Activated T-cell treated with anti-CD3 and anti-CD28 coated beads, Interleukin-2, amount 50 U/mL, for 4 hours (primary cell): ENCODE measurements around the gene NPFFR2. TPM values are rescaled to one million over a fixed set of nuclear protein-coding genes. Genes with fewer than 3 reads are reported as not detected.

Experiments
- ATAC-seq, 2 donors: fragments of 200-7000 bp; cut with Tn5 transposase; one replicate each; pipeline ENCODE4 v1.10.0; 2021
- DNase-seq: peaks from one replicate; pipeline ENCODE4 v3.0.0-alpha.2; 2020
- H3K27me3 Mint-ChIP-seq: one replicate; pipeline ENCODE4 v1.8.0; 2021; ENCODE audit warnings: low read depth, mixed read lengths
- H3K36me3 Mint-ChIP-seq: one replicate; pipeline ENCODE4 v1.8.0; 2022; ENCODE audit warnings: mixed read lengths; ENCODE audit not compliant: insufficient read depth
- H3K4me1 Mint-ChIP-seq: one replicate; pipeline ENCODE4 v1.8.0; 2021; ENCODE audit warnings: low read depth, mixed read lengths
- H3K4me3 Mint-ChIP-seq: one replicate; pipeline ENCODE4 v1.8.0; 2021; ENCODE audit warnings: mild to moderate bottlenecking, moderate library complexity, mixed read lengths
- H3K9me3 Mint-ChIP-seq: one replicate; pipeline ENCODE4 v1.8.0; 2021; ENCODE audit warnings: mixed read lengths
- total RNA-seq, 3 donors: library from RNA; stranded (reverse); gene quantifications; one replicate each; pipeline ENCODE4 v1.2.1, GENCODE V29; 2021

The NPFFR2 gene
- not detected for total RNA-seq

- no peak for DNase-seq
- no peaks in the 10 kb centered on the region for H3K36me3 Mint-ChIP-seq
- H3K27me3 Mint-ChIP-seq = peaks cover 4% of the 10 kb centered on the region
- H3K4me3 Mint-ChIP-seq = no peak within 1 kb of the TSS
- no peak for ATAC-seq
- H3K9me3 Mint-ChIP-seq = no peaks in the 10 kb centered on the region
- H3K4me1 Mint-ChIP-seq = no peaks in the 10 kb centered on the region
These were observed at the start of gene NPFFR2 for GRCh38 chr4:72031868-72032608. TSS of gene NPFFR2 (plus strand) at chr4:72032000. CDS start at chr4:72128592, 96,592 bp downstream.

- H3K4me3 Mint-ChIP-seq = no peak overlapping the region
- ATAC-seq (no peak), DNase-seq (no peak)
- peaks cover 17% of the 10 kb centered on the region for H3K9me3 Mint-ChIP-seq
- no peaks in the 10 kb centered on the region for H3K4me1 Mint-ChIP-seq
- H3K27me3 Mint-ChIP-seq = no peaks in the 10 kb centered on the region
- H3K36me3 Mint-ChIP-seq = no peaks in the 10 kb centered on the region
These were observed 39.1 kb upstream of the NPFFR2 start for GRCh38 chr4:71992571-71993312.

GRCh38 chr4:71994559-71994958 is 37.2 kb upstream of the NPFFR2 start:
- Mint-ChIP-seq H3K4me3 (no peak overlapping the region), H3K36me3 (no peaks in the 10 kb centered on the region), H3K9me3 (peaks cover 17% of the 10 kb centered on the region), H3K4me1 (no peaks in the 10 kb centered on the region), H3K27me3 (no peaks in the 10 kb centered on the region)
- ATAC-seq = no peak
- DNase-seq = no peak

- ATAC-seq (no peak), DNase-seq (no peak)
- Mint-ChIP-seq H3K4me3 (no peak overlapping the region), H3K4me1 (no peaks in the 10 kb centered on the region), H3K27me3 (no peaks in the 10 kb centered on the region), H3K36me3 (no peaks in the 10 kb centered on the region), H3K9me3 (peaks cover 14% of the 10 kb centered on the region)
These were observed 36.5 kb upstream of the NPFFR2 start for GRCh38 chr4:71995297-71995696.

- no peaks in the 10 kb centered on the region for H3K27me3 Mint-ChIP-seq
- H3K4me3 Mint-ChIP-seq = no peak overlapping the region
- ATAC-seq (no peak), DNase-seq (no peak)
- no peaks in the 10 kb centered on the region for H3K9me3 Mint-ChIP-seq
- H3K36me3 Mint-ChIP-seq = no peaks in the 10 kb centered on the region
- H3K4me1 Mint-ChIP-seq = no peaks in the 10 kb centered on the region
These were observed 25.2 kb upstream of the NPFFR2 start for GRCh38 chr4:72006586-72006985.

- H3K36me3 Mint-ChIP-seq = no peaks in the 10 kb centered on the region
These were observed 19.9 kb upstream of the NPFFR2 start for GRCh38 chr4:72011906-72012305.

GRCh38 chr4:72016011-72016410 is 15.8 kb upstream of the NPFFR2 start:
- no peak for ATAC-seq
- H3K4me3 Mint-ChIP-seq = no peak overlapping the region
- DNase-seq = no peak
- H3K4me1 Mint-ChIP-seq = no peaks in the 10 kb centered on the region
- H3K36me3 Mint-ChIP-seq = no peaks in the 10 kb centered on the region
- no peaks in the 10 kb centered on the region for H3K9me3 Mint-ChIP-seq
- H3K27me3 Mint-ChIP-seq = no peaks in the 10 kb centered on the region

More at GRCh38 chr4:72011906-72012305, 19.9 kb upstream of the NPFFR2 start:
- no peaks in the 10 kb centered on the region for H3K4me1 Mint-ChIP-seq
- no peak for ATAC-seq
- no peak for DNase-seq
- no peaks in the 10 kb centered on the region for H3K9me3 Mint-ChIP-seq
- H3K4me3 Mint-ChIP-seq = no peak overlapping the region
- H3K27me3 Mint-ChIP-seq = no peaks in the 10 kb centered on the region

- H3K4me3 Mint-ChIP-seq = no peak overlapping the region
- H3K4me1 Mint-ChIP-seq = no peaks in the 10 kb centered on the region
- DNase-seq (no peak), ATAC-seq (no peak)
- peaks cover 6% of the 10 kb centered on the region for H3K9me3 Mint-ChIP-seq
- H3K27me3 Mint-ChIP-seq = no peaks in the 10 kb centered on the region
- H3K36me3 Mint-ChIP-seq = no peaks in the 10 kb centered on the region
These were observed 12.1 kb upstream of the NPFFR2 start for GRCh38 chr4:72019688-72020087.

GRCh38 chr4:72022553-72022952 is 9.2 kb upstream of the NPFFR2 start:
- H3K9me3 Mint-ChIP-seq = peaks cover 6% of the 10 kb centered on the region
- DNase-seq = no peak
- no peaks in the 10 kb centered on the region for H3K4me1 Mint-ChIP-seq
- no peak overlapping the region for H3K4me3 Mint-ChIP-seq
- no peaks in the 10 kb centered on the region for H3K27me3 Mint-ChIP-seq
- ATAC-seq = no peak
- H3K36me3 Mint-ChIP-seq = no peaks in the 10 kb centered on the region

- no peaks in the 10 kb centered on the region for H3K9me3 Mint-ChIP-seq
- no peaks in the 10 kb centered on the region for H3K4me1 Mint-ChIP-seq
- H3K27me3 Mint-ChIP-seq = no peaks in the 10 kb centered on the region
- no peak for ATAC-seq
- H3K4me3 Mint-ChIP-seq = no peak overlapping the region
- DNase-seq = no peak
- no peaks in the 10 kb centered on the region for H3K36me3 Mint-ChIP-seq
These were observed 23.8 kb downstream of the NPFFR2 start for GRCh38 chr4:72055566-72055965.

GRCh38 chr4:72063726-72064125 is 31.9 kb downstream of the NPFFR2 start:
- no peaks in the 10 kb centered on the region for H3K4me1 Mint-ChIP-seq
- H3K36me3 Mint-ChIP-seq = no peaks in the 10 kb centered on the region
- DNase-seq (no peak), ATAC-seq (no peak)
- no peaks in the 10 kb centered on the region for H3K27me3 Mint-ChIP-seq
- H3K9me3 Mint-ChIP-seq = no peaks in the 10 kb centered on the region
- H3K4me3 Mint-ChIP-seq = no peak overlapping the region

GRCh38 chr4:72067051-72067450 is 35.3 kb downstream of the NPFFR2 start:
- no peaks in the 10 kb centered on the region for H3K4me1 Mint-ChIP-seq
- H3K27me3 Mint-ChIP-seq = no peaks in the 10 kb centered on the region
- H3K4me3 Mint-ChIP-seq = no peak overlapping the region
- DNase-seq = no peak
- no peaks in the 10 kb centered on the region for H3K9me3 Mint-ChIP-seq
- H3K36me3 Mint-ChIP-seq = no peaks in the 10 kb centered on the region
- ATAC-seq = no peak

- DNase-seq (no peak), ATAC-seq (no peak)
- Mint-ChIP-seq H3K36me3 (no peaks in the 10 kb centered on the region), H3K27me3 (no peaks in the 10 kb centered on the region), H3K4me1 (no peaks in the 10 kb centered on the region), H3K9me3 (peaks cover 8% of the 10 kb centered on the region), H3K4me3 (no peak overlapping the region)
These were observed 42.0 kb downstream of the NPFFR2 start for GRCh38 chr4:72073816-72074215.

- DNase-seq (no peak), ATAC-seq (no peak)
- Mint-ChIP-seq H3K27me3 (no peaks in the 10 kb centered on the region), H3K36me3 (no peaks in the 10 kb centered on the region), H3K4me3 (no peak overlapping the region), H3K9me3 (peaks cover 8% of the 10 kb centered on the region), H3K4me1 (no peaks in the 10 kb centered on the region)
These were observed 44.8 kb downstream of the NPFFR2 start for GRCh38 chr4:72076562-72076961.

GRCh38 chr4:72077346-72077745 is 45.5 kb downstream of the NPFFR2 start:
- H3K27me3 Mint-ChIP-seq = no peaks in the 10 kb centered on the region
- ATAC-seq = no peak
- no peaks in the 10 kb centered on the region for H3K36me3 Mint-ChIP-seq
- peaks cover 8% of the 10 kb centered on the region for H3K9me3 Mint-ChIP-seq
- H3K4me1 Mint-ChIP-seq = no peaks in the 10 kb centered on the region
- no peak overlapping the region for H3K4me3 Mint-ChIP-seq
- DNase-seq = no peak
